Stimulated activated CD8-positive, alpha-beta memory T cell treated with anti-CD3 and anti-CD28 coated beads, Interleukin-12 subunit alpha, Interleukin-12 subunit beta, amount 100 ng/mL, for 24 hours (primary cell): ENCODE results near the gene TSHZ2.

ENCODE experiments used
- DNase-seq: peaks from one replicate; pipeline ENCODE4 v3.0.0-alpha.2; 2020; ENCODE audit errors: extremely low read depth

Gene TSHZ2

GRCh38 chr20:53383916-53384315 is 411.8 kb downstream of the TSHZ2 start:
- DNase-seq, result no peak

GRCh38 chr20:53384392-53384791 is 412.2 kb downstream of the TSHZ2 start:
- DNase-seq, result no peak

DNA sequence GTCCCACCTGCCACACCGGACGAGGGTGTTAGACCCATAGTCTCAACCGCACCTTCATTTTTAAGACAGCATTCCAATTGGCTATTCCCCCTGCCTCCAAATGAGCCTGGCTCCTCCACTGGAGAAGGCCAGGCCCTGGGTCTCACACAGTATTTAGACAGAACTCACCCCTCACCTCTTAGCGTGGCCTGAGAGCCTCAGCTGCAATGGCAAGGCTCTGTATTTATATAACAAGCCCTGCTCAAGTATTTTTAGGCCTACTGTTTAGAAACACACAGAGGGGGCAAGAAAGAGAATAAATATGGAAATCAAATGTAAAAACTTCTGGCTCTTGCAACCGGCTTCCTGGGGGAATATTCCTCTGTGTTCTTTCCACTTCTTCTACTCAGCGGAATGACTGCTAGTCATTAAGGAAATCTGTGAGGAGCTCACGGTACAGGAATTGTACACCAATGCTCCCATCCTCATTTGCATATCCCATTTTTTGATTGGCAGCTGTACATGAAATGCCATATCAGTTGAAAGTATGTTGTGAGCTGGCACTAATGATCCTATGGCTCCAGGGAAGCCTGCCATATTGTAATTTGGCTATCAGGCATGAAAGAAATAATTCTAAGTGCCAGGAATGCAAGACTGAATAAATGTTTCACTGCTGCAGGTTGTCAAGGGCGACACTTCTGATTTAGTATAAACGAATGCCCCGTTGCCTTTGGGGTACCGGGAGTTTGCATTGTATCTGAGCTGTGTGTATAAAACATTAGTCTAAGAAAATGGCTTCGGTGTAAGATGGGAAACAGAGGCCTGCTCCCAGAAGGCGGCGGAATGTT is 414.0 kb downstream of the TSHZ2 start:
- no peak for DNase-seq

DNA sequence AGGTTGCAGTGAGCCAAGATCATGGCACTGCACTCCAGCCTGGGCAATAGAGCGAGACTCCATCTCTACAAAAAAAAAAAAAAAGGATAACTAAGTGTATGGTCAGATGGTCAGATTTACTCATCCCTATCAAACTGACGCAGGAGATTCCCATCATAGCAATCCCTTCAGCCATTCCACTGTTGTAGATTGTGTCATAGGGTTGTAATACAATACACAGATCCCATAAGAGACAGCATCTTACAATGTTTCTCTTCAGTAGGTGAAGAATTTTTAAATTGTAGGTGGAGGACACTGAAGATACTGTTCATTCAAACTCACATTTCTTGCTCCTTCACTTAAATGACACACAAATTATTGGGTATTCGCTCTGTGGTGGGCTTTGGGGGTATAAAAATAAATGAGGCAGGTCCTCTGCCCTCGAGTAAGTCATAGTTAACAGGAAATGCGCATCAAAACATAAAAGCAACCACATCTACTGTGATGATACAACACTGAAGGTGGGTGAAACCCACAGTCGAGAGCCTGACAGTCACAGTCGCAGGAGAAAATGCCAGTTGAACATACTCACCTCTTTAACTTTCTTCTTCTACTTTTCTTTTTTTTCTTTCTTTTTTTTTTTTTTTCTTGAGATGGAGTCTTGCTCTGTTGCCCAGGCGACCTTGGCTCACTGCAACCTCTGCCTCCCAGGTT is 416.0 kb downstream of the TSHZ2 start:
- DNase-seq, result no peak

GRCh38 chr20:53389516-53390300 is 417.6 kb downstream of the TSHZ2 start:
- DNase-seq, result no peak

- no peak for DNase-seq
Observed at GRCh38 chr20:53390770-53391169, 418.6 kb downstream of the TSHZ2 start.

GRCh38 chr20:53394433-53394832 is 422.3 kb downstream of the TSHZ2 start:
- DNase-seq, result no peak

DNA sequence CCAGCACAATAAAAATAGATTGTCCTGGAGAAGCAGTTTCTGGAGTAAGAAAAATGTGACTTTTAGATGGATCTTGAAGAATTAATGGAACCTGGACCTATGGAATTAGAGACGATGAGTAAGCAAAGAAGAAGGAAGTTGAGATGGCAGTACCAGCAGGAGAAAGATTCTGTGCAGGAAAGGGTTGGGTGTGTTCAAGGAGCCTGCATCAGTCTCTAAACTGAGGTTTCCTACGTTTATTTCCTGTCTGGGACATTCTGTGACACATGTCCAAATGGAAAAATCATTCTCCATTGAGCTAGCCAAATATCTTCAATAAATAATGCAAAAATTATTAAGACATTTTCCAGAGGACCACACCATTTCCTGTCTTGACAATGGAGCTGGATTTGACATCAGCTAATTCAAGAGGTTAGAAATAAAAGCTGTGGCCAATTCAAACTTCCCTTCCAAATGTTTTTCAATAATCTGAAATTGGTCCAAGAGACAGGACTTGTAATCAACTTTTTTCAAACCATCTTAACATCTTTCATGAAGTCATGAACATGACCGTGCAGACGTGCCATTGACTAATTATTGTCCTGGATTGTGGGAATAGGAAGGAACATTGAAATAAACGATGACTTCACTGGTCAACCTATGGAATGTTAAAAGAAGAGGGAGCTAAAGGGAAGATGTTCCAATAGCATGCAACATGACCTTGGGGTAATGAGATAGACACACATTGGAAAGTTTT is 423.2 kb downstream of the TSHZ2 start:
- DNase-seq, result no peak

DNA sequence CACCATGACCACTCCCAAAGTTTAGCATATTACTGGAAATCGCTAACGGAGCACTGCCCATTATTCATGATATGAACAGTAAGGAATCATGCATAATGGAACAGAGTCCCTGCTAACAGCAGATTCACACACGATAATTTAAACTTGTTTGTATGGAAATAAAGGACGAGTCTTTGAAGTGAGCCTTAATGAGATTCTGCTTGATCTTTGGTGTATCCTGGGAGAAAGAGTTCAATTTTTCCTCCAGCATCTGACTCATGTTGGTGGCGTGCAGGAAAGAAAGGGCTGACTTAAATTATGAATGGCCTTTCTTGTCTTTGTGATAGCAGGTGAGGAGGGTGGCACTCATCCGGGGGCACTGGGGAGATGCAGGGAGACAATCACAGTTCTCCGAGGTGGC is 426.9 kb downstream of the TSHZ2 start:
- no peak for DNase-seq

- no peak for DNase-seq
Observed at GRCh38 chr20:53399592-53400335, 427.6 kb downstream of the TSHZ2 start.

DNA sequence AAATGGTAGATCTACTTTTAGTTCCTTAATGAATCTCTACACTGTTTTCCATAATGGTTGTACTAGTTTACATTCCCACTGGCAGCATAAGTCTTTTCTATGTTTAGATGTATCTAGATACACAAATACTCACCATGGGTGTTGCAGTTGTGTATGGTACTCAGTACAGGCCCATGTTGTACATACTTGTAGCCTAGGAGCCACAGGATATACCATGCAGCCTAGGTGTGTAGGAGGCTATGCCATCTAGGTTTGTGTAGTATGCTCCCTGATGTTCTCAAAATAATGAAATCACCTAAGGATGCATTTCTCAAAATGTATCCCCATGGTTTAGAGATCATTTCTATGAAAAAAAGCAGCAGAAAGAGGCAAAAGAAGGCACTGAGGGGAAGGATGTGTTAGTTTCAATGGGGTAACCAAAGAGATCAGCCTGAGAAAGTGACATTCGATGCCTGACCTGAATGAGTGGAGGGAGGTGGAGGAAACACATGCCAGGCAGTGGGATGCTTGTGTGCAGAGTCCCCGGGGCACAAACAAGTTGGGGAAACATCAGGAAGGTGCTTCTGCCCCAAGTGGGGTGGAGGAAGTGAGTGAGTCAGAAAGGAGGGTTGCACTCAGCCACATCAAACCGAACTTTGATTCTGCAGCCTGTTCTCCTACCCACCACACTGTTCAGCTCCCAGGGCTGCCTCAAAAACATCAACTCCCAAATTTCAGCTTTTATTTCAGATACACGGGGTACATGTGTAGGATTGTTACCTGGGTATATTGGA is 430.3 kb downstream of the TSHZ2 start:
- DNase-seq, result no peak

DNA sequence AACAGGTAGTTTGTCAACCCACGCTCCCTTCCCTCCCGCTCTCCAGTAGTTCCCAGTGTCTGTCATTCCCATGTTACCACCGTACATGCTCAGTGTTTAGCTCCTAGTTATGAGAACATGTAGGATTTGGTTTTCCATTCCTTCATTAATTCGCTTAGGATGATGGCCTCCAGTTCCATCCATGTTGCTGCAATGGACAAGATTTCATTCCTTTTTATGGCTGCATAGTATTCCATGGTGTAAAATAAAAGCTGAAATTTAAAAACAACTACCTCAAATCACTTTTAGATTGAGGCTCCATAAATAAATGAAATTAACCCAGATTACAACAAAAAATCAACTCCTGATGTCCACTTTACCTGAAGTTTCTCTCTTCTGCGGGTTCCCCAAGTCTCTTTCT is 430.9 kb downstream of the TSHZ2 start:
- no peak for DNase-seq

DNA sequence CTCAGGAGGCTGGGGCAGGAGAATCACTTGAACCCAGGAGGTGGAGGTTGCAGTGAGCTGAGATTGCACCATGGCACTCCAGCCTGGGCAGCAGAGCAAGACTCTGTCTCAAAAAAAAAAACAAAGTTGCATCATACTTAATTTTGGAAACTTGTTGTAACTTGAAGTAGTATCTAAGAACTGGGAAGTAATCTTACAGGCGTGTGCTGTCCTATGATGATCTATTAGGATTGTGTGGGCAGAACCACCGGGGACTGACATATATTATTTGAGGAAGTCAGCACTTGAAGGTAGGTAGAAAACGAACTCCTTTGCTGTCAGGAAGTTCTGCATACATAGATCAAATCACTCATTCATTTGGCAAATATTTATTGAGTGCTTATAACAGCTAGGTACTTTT is 433.0 kb downstream of the TSHZ2 start:
- no peak for DNase-seq

DNA sequence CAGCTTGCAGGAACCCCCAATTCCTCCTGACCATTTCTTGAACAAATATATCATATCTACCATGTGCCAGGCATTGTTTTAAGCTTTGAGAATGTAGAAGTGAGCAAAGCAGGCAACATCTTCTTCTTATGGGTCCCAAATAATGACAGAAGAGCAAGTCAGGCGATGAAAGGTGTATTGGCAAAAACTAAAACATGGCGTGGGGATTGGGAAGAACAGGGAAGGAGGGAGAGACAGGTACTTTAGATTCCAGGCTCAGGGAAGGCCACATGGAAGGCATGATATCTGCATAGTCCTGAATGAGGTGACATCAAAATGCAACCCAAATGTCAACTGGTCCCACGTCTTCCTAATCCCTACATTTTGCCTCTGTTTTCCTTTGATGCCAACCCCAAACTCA is 434.4 kb downstream of the TSHZ2 start:
- no peak for DNase-seq

DNA sequence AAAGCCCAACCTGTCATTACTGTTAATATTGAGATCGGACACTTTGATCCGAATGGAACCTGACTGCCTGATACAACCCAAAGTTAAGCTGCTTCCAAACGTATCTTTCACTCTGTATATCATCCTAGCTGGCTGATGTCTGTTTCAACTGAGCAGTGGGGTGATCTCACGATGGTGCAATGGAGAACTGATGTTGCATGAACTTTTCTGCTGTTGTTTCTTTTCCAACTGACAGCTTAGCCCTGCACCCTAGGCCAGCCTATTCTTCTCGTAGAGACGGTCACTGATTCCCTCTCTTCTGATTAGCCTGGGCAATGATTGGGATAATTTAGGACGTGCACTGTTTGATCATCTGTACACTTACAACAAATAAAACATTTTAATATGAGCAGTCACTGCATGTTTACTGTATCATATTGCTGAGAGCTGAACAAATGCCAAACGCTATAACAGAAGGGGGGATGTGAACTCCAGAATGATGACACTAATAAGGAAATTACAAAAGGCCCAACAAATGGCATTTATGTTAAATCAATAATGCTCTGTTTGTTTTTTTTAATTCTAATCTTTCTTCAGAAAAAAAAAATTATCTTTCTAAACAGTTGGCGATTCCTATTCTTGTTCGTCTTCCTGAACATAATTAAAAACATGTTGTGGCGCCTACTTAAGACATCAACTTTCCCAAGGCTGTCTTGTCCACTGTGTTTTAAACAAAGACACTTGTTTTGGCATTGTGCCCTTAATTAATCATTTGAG is 436.7 kb downstream of the TSHZ2 start:
- no peak for DNase-seq

DNA sequence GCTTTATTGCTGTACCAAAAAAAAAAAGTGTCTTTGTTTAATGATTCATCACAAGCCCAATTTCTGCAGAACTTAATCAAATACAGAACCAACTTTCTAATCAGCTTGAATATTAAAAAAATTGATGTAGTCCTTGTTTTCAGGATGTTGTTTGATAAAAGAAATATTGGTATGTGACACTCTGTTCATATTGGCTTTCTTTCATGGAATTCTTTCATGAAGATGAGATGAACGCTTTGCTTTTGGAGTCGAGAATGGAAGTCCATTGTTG is 437.2 kb downstream of the TSHZ2 start:
- no peak for DNase-seq

GRCh38 chr20:53411129-53411528 is 439.0 kb downstream of the TSHZ2 start:
- DNase-seq, result no peak

GRCh38 chr20:53411891-53412290 is 439.7 kb downstream of the TSHZ2 start:
- DNase-seq, result no peak

- DNase-seq, result no peak
Observed at GRCh38 chr20:53412577-53413185, 440.5 kb downstream of the TSHZ2 start.
